ENCODE data around the gene SERPINB11. TPM values are rescaled to one million over a fixed set of nuclear protein-coding genes. Genes with fewer than 3 reads are reported as not detected.

SERPINB11 gene
- polyA plus RNA-seq, 1 experiment: not detected

DNA sequence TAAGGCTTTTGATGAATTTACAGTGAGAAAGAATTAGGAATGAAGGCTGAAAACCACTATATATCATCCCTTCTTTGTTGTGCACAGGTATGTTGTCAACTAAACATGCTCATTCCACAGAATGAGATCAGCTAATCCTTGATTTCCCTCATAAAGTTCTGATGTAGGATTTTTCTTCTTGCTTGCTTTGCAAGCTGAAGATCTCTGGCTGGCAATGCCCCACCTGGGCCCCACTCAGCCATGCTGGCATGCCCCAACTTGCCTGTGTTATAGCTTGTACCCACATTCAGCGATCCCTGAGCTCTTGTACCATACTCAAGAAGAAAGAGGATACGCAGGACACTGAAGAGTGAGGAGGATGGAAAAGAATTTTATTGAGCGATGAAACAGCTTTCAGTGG, 18.0 kb upstream of the SERPINB11 start:
- no peak for DNase-seq (ENCODE audit: low read depth)
- POLR2A ChIA-PET: no interaction called here
- CTCF ChIA-PET: interaction anchor here (0.8 to 2.1 kb wide), 4 partner anchors 11 to 166 kb away, joined by 3 to 6 read pairs (median 4); no protein-coding TSS in a partner anchor
- no peaks in the 10 kb centered on the region for H3K27me3 ChIP-seq (ENCODE audit: control insufficient read depth, insufficient read depth, low read length)
- TF ChIP-seq, protein P1, sequence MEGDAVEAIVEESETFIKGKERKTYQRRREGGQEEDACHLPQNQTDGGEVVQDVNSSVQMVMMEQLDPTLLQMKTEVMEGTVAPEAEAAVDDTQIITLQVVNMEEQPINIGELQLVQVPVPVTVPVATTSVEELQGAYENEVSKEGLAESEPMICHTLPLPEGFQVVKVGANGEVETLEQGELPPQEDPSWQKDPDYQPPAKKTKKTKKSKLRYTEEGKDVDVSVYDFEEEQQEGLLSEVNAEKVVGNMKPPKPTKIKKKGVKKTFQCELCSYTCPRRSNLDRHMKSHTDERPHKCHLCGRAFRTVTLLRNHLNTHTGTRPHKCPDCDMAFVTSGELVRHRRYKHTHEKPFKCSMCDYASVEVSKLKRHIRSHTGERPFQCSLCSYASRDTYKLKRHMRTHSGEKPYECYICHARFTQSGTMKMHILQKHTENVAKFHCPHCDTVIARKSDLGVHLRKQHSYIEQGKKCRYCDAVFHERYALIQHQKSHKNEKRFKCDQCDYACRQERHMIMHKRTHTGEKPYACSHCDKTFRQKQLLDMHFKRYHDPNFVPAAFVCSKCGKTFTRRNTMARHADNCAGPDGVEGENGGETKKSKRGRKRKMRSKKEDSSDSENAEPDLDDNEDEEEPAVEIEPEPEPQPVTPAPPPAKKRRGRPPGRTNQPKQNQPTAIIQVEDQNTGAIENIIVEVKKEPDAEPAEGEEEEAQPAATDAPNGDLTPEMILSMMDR (IDR thresholded peaks at IDR 0.05; ENCODE audit: insufficient read depth, low read depth, low read length): no peak
- H3K4me3 ChIP-seq (ENCODE audit: low read depth, low read length): no peak overlapping the region
- no peaks in the 10 kb centered on the region for H3K36me3 ChIP-seq (ENCODE audit: control insufficient read depth, insufficient read depth, low read length)

DNA sequence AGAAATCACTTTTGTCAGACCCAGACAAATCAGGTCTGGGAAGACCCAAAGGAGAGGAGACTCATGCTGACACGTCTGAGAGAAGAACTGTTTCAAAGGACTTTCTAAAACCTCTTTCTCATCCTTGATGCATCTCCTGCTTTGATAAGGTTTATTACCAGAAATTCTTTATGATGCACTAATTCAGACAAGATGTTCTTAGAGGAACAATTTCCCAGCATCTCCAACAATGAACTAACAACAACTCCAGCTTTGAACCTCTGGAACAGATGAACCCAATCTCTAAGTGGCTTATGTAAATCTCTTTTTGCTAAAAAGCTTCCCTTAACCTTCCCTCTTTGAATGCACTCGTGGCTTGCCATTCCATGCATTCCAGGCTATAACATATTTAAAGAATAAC, 15.9 kb upstream of the SERPINB11 start:
- H3K4me3 ChIP-seq (ENCODE audit: low read depth, low read length): no peak overlapping the region
- TF ChIP-seq, protein P1 (IDR thresholded peaks at IDR 0.05; ENCODE audit: insufficient read depth, low read depth, low read length): no peak
- ChIA-PET POLR2A (no interaction called here), CTCF (interaction anchor here (1.0 to 1.2 kb wide), 2 partner anchors 55 to 168 kb away, joined by 3 to 4 read pairs; no protein-coding TSS in a partner anchor)
- H3K36me3 ChIP-seq (ENCODE audit: control insufficient read depth, insufficient read depth, low read length): no peaks in the 10 kb centered on the region
- DNase-seq (ENCODE audit: low read depth): peak; percentile 53
- no peaks in the 10 kb centered on the region for H3K27me3 ChIP-seq (ENCODE audit: control insufficient read depth, insufficient read depth, low read length)

DNA sequence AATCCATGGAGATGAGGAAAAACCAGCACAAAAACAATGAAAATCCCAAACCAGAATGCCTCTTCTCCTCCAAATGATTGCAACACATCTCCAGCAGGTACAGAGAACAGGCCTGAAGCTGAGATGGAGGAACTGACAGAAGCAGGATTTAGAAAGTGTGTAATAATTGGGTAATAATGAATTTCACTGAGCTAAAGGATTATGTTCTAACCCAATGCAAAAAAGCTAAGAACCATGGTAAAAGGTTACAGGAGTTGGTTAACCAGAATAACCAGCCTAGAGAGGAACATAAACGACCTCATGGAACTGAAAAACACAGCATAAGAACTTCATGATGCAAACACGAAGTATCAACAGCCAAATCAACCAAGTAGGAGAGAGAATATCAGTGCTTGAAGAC, 13.7 kb upstream of the SERPINB11 start:
- CTCF ChIA-PET: interaction anchor here (0.6 kb wide), 1 partner anchor 201 kb away, joined by 4 read pairs; no protein-coding TSS in a partner anchor
- Histone ChIP-seq H3K36me3 (ENCODE audit: control insufficient read depth, insufficient read depth, low read length) (no peaks in the 10 kb centered on the region), H3K27me3 (ENCODE audit: control insufficient read depth, insufficient read depth, low read length) (no peaks in the 10 kb centered on the region), H3K4me3 (ENCODE audit: low read depth, low read length) (no peak overlapping the region)
- POLR2A ChIA-PET: no interaction called here
- DNase-seq (ENCODE audit: low read depth): no peak
- TF ChIP-seq, protein P1 (IDR thresholded peaks at IDR 0.05; ENCODE audit: insufficient read depth, low read depth, low read length): no peak

DNA sequence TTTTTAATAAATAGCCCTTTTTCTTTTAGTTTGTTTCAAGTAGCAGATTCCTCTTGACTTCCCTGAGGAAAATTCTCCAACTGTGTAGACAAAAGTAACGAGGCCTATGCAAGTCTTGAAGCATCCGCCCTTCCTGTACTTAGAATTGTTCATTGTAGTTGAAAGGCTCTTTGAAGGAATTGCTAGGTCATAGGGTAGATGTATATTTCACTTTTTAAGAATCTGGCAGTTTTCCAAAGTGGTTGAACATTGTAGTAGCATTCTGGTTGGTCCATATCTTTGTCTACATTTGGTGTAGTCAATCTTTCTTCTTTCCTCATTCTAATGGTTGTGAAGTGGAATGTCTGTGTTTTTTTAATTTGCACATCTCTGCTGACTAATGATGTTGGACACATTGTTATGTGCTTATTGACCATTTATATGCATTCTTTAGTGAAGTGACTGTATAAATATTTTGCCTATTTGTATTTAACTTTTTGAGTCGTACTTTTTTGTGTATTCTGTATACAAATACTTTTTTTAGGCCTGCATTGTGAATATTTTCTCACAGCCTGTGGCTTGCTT, 5.6 kb upstream of the SERPINB11 start:
- Histone ChIP-seq H3K4me3 (ENCODE audit: low read depth, low read length) (no peak overlapping the region), H3K27me3 (ENCODE audit: control insufficient read depth, insufficient read depth, low read length) (no peaks in the 10 kb centered on the region), H3K36me3 (ENCODE audit: control insufficient read depth, insufficient read depth, low read length) (no peaks in the 10 kb centered on the region)
- ChIA-PET CTCF (no interaction called here), POLR2A (no interaction called here)
- TF ChIP-seq, protein P1 (IDR thresholded peaks at IDR 0.05; ENCODE audit: insufficient read depth, low read depth, low read length): no peak
- peak; percentile 36 for DNase-seq (ENCODE audit: low read depth)

DNA sequence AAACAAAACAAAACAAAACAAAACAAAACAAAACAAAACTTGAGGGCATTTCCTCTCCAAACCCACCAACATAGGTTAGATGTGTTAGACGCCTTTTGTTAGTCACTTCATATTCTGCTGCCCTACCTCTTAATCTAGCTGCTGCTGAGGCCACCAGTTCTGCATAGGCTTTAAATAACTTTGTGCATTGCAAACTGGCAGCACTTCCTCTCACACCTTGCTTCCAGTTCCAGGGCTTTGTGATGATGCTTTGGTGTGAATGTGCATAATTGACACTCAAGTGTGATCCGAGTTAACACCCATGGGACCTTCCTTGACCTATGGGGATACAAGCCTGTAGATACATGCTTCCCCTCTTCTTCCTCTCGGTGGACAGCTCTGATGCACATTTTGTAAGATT, 2.3 kb upstream of the SERPINB11 start:
- no peak for DNase-seq (ENCODE audit: low read depth)

More for the DNA sequence above, 2.3 kb upstream of the SERPINB11 start:
- H3K36me3 ChIP-seq (ENCODE audit: control insufficient read depth, insufficient read depth, low read length): no peaks in the 10 kb centered on the region
- H3K27me3 ChIP-seq (ENCODE audit: control insufficient read depth, insufficient read depth, low read length): no peaks in the 10 kb centered on the region
- no peak overlapping the region for H3K4me3 ChIP-seq (ENCODE audit: low read depth, low read length)
- ChIA-PET POLR2A (no interaction called here), CTCF (no interaction called here)
- TF ChIP-seq, protein P1 (IDR thresholded peaks at IDR 0.05; ENCODE audit: insufficient read depth, low read depth, low read length): no peak

All from BJ (cell line).